ENCODE results near the gene ABCA12.

DNA sequence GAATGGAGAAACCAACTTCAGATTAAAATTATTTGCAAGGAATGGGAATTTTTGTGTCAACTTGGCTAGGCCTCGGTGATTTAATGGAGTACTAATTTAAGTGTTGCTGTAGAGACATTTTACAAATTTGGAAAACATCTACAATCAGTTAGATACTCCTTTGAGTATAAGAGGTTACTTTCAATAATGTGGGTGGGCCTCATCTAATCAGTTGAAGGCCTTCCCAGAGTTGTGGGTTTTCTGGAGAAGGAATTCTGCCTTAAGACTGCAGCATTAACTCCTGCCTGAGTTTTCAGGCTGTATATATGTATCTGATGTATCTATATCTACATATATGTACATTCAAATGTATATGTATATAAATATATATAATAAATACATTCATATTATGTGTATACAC is 47.6 kb upstream of the ABCA12 start:
- TF ChIP-seq, protein P1, sequence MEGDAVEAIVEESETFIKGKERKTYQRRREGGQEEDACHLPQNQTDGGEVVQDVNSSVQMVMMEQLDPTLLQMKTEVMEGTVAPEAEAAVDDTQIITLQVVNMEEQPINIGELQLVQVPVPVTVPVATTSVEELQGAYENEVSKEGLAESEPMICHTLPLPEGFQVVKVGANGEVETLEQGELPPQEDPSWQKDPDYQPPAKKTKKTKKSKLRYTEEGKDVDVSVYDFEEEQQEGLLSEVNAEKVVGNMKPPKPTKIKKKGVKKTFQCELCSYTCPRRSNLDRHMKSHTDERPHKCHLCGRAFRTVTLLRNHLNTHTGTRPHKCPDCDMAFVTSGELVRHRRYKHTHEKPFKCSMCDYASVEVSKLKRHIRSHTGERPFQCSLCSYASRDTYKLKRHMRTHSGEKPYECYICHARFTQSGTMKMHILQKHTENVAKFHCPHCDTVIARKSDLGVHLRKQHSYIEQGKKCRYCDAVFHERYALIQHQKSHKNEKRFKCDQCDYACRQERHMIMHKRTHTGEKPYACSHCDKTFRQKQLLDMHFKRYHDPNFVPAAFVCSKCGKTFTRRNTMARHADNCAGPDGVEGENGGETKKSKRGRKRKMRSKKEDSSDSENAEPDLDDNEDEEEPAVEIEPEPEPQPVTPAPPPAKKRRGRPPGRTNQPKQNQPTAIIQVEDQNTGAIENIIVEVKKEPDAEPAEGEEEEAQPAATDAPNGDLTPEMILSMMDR (IDR thresholded peaks at IDR 0.05): no peak
- no peak for TF ChIP-seq POLR2A (IDR thresholded peaks at IDR 0.05; ENCODE audit: low read depth)
- TF ChIP-seq POLR2AphosphoS5 (IDR thresholded peaks at IDR 0.05): no peak

Data from esophagus muscularis mucosa (tissue), 3 donors.